MCF 10A (cell line): ENCODE data around the gene CAMKK2. TPM values are rescaled to one million over a fixed set of nuclear protein-coding genes. Genes with fewer than 3 reads are reported as not detected.
"Not testable (repeated sequence)": the region's sequence is repeated elsewhere in the genome, so short reads cannot be mapped to it uniquely, and the experiment has no call there.

Experiments
- BruUV-seq: library from RNA; stranded (reverse); fragments of 400-500 nt; replicated peaks from 2 replicates; lab custom pipeline; 2021; lab: Mats Ljungman, UMichigan
- CTCF ChIA-PET: fragments of 300-600 bp; sonication (Branson Sonifier 250); formaldehyde crosslinking; extraction: SDS; loops from one replicate; lab custom pipeline; 2021; ENCODE audit warnings: antibody characterized with exemption, inconsistent platforms; lab: Yijun Ruan, JAX
- POLR2A ChIA-PET: fragments of 300-600, 350-650 bp; sonication (Branson Sonifier 250); formaldehyde crosslinking; extraction: SDS; loops from one replicate; lab custom pipeline; 2020; ENCODE audit warnings: antibody characterized with exemption, inconsistent platforms; lab: Yijun Ruan, JAX
- DNase-seq: peaks from one replicate; pipeline ENCODE4 v3.0.0-alpha.2; 2018; ENCODE audit not compliant: unreplicated experiment
- H3K27ac Mint-ChIP-seq: one replicate; pipeline ENCODE4 v1.8.0; 2022; ENCODE audit warnings: mild to moderate bottlenecking, low read depth, mixed read lengths; ENCODE audit not compliant: unreplicated experiment
- H3K27me3 Mint-ChIP-seq: one replicate; pipeline ENCODE4 v1.8.0; 2022; ENCODE audit warnings: mixed read lengths; ENCODE audit not compliant: insufficient read depth, unreplicated experiment
- H3K36me3 Mint-ChIP-seq: one replicate; pipeline ENCODE4 v1.8.0; 2022; ENCODE audit warnings: mild to moderate bottlenecking, moderate library complexity, mixed read lengths; ENCODE audit not compliant: insufficient read depth, unreplicated experiment
- H3K4me1 Mint-ChIP-seq: one replicate; pipeline ENCODE4 v1.8.0; 2022; ENCODE audit warnings: mixed read lengths; ENCODE audit not compliant: insufficient read depth, unreplicated experiment
- H3K4me3 Mint-ChIP-seq: one replicate; pipeline ENCODE4 v1.8.0; 2022; ENCODE audit warnings: mild to moderate bottlenecking, moderate library complexity, mixed read lengths; ENCODE audit not compliant: unreplicated experiment
- H3K9me3 Mint-ChIP-seq: one replicate; pipeline ENCODE4 v1.8.0; 2022; ENCODE audit warnings: mixed read lengths; ENCODE audit not compliant: unreplicated experiment
- intact Hi-C: fragments of 100-400 bp; cut with micrococcal nuclease; formaldehyde crosslinking; loops from 2 replicates; pipeline ENCODE4 v1.14.1; 2022
- total RNA-seq: library from RNA; stranded (reverse); gene quantifications from 2 replicates; pipeline ENCODE4 v1.2.3, GENCODE V29; 2022
- TF ChIP-seq, protein P1 (sequence below): fragments of 200-600 bp; IDR thresholded peaks from one replicate; pipeline ENCODE4 v1.8.0; 2022; ENCODE audit warnings: antibody characterized with exemption, mild to moderate bottlenecking; ENCODE audit not compliant: unreplicated experiment

The CAMKK2 gene
- total RNA-seq, 1 experiment from 2014 or later = 36.3 TPM

- no peak overlapping the region for H3K27ac Mint-ChIP-seq
- no peak overlapping the region for H3K4me3 Mint-ChIP-seq
- intact Hi-C loops = loop anchor here (5.0 kb wide), 1 partner anchor 91 kb away; no protein-coding TSS in a partner anchor
- no TSS peak for BruUV-seq
- peaks cover 9% of the 10 kb centered on the region for H3K36me3 Mint-ChIP-seq
- H3K9me3 Mint-ChIP-seq = no peaks in the 10 kb centered on the region
- no peak for DNase-seq
- H3K4me1 Mint-ChIP-seq = peaks cover 17% of the 10 kb centered on the region
- no peaks in the 10 kb centered on the region for H3K27me3 Mint-ChIP-seq
- TF ChIP-seq, protein P1, sequence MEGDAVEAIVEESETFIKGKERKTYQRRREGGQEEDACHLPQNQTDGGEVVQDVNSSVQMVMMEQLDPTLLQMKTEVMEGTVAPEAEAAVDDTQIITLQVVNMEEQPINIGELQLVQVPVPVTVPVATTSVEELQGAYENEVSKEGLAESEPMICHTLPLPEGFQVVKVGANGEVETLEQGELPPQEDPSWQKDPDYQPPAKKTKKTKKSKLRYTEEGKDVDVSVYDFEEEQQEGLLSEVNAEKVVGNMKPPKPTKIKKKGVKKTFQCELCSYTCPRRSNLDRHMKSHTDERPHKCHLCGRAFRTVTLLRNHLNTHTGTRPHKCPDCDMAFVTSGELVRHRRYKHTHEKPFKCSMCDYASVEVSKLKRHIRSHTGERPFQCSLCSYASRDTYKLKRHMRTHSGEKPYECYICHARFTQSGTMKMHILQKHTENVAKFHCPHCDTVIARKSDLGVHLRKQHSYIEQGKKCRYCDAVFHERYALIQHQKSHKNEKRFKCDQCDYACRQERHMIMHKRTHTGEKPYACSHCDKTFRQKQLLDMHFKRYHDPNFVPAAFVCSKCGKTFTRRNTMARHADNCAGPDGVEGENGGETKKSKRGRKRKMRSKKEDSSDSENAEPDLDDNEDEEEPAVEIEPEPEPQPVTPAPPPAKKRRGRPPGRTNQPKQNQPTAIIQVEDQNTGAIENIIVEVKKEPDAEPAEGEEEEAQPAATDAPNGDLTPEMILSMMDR = no peak
- ChIA-PET POLR2A (interaction anchor here (1.6 kb wide), 1 partner anchor 80 kb away, joined by 4 read pairs; the partner anchor contains the start of gene P2RX7), CTCF (interaction anchor here (0.5 kb wide), 1 partner anchor 793 kb away, joined by 3 read pairs; no protein-coding TSS in a partner anchor)
These were observed 83.6 kb downstream of the CAMKK2 start for GRCh38 chr12:121212875-121213274.

DNA sequence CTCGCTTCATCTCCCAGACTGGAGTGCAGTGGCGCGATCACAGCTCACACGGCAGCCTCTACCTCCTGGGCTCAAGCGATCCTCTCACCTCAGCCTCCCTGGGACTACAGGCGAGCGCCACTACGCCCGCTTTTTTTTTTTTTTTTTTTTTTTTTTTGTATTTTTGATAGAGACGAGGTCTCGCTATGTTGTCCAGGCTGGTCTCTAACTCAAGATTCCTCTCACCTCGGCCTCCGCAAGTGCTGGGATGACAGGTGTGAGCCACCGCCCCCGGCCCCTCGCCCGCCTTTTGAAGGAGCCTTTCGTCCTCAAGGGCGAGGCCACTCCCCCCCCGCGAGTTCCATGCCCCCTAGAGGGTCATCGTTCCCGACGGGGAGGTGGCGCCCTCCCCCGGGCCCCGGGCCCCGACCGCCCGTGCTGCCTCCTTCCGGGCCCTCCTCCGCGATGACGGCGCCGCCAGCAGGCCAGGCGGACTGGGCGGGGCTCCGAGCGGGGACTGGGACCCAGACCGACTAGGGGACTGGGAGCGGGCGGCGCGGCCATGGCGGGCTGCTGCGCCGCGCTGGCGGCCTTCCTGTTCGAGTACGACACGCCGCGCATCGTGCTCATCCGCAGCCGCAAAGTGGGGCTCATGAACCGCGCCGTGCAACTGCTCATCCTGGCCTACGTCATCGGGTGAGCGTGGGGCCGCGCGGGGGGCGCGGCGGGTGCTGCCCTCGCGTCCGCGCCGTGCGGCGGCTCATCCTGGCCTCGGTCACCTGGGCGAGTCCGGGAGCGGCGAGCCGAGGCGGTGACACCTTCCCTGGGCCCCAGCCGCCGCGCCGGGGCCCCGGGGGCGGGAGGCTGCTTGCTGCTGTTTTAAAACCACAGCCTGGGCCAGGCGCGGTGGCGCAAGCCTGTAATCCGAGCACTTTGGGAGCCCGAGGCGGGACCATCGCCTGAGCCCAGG is 86.6 kb downstream of the CAMKK2 start, which contains the start of gene P2RX4:
Gene P2RX4, plus strand, starts transcription at position 506 of the 949 bp plus-strand sequence. Its CDS starts 36 bp downstream, at position 542.
- TF ChIP-seq, protein P1 = peak; percentile 10
- Mint-ChIP-seq H3K27ac (peak within 1 kb of the TSS; percentile 63), H3K9me3 (no peaks in the 10 kb centered on the region), H3K27me3 (no peaks in the 10 kb centered on the region), H3K36me3 (peaks cover 9% of the 10 kb centered on the region), H3K4me1 (peaks cover 12% of the 10 kb centered on the region), H3K4me3 (peak within 1 kb of the TSS; percentile 72)
- no TSS peak for BruUV-seq
- ChIA-PET POLR2A (interaction anchor here (0.7 kb wide), 1 partner anchor 78 kb away, joined by 3 read pairs; no protein-coding TSS in a partner anchor), CTCF (interaction anchor here (1.2 kb wide), 1 partner anchor 25 kb away, joined by 6 read pairs; no protein-coding TSS in a partner anchor)
- intact Hi-C loops = loop anchor here (5.0 kb wide), 1 partner anchor 88 kb away; no protein-coding TSS in a partner anchor
- peak; percentile 83 for DNase-seq

GRCh38 chr12:121209221-121209620 is 87.3 kb downstream of the CAMKK2 start:
- Mint-ChIP-seq H3K9me3 (no peaks in the 10 kb centered on the region), H3K27me3 (no peaks in the 10 kb centered on the region), H3K4me1 (peaks cover 8% of the 10 kb centered on the region), H3K36me3 (peaks cover 9% of the 10 kb centered on the region), H3K4me3 (peak overlapping the region; percentile 72), H3K27ac (no peak overlapping the region)
- no peak for DNase-seq
- TF ChIP-seq, protein P1 = no peak
- intact Hi-C loops = no loop called here
- POLR2A ChIA-PET = no interaction called here
- CTCF ChIA-PET = interaction anchor here (0.6 to 1.2 kb wide), 2 partner anchors 24 to 507 kb away, joined by 4 to 6 read pairs; no protein-coding TSS in a partner anchor
- TSS peak; percentile 74 for BruUV-seq

- H3K36me3 Mint-ChIP-seq, H3K9me3 Mint-ChIP-seq, BruUV-seq, H3K4me1 Mint-ChIP-seq, intact Hi-C loops, H3K27me3 Mint-ChIP-seq, H3K27ac Mint-ChIP-seq, DNase-seq: not testable (repeated sequence)
- ChIA-PET CTCF (interaction anchor here (0.6 to 1.2 kb wide), 2 partner anchors 24 to 508 kb away, joined by 4 to 6 read pairs; no protein-coding TSS in a partner anchor), POLR2A (interaction anchor here (1.2 kb wide), 1 partner anchor 76 kb away, joined by 3 read pairs; the partner anchor contains the start of gene P2RX7)
- H3K4me3 Mint-ChIP-seq = peak overlapping the region; percentile 25
These were observed 87.9 kb downstream of the CAMKK2 start for GRCh38 chr12:121208571-121208970.
